NCI-H146 treated with DMSO at 0.1 percent for 48 hours (cell line): Measurements from ENCODE around the gene DPF3.
"Not testable (repeated sequence)": the region's sequence is repeated elsewhere in the genome, so short reads cannot be mapped to it uniquely, and the experiment has no call there.

Experiments used
- DNase-seq: peaks from one replicate; lab custom pipeline; 2025; ENCODE audit not compliant: unreplicated experiment; lab: John Stamatoyannopoulos, UW

DPF3 gene

DNA sequence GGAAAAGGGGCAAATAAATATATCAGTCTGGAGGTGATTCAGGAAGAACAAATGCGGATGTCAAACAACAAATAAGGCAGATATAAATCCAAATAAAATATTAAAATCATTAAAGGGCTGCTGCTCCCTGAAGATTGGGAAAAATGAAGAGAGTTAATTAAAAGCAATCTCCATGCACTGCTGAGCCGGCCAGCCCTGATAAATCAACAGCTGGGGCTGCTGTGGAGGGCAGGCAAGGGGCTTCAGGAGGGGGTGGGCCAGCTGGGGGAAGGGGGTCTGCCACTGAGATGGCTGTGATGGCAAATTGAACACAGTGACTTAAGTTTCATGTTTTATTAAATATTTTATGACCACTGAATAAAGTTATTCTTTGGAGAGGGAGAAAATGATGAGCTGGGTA, 12.4 kb downstream of the DPF3 start:
- no peak for DNase-seq

GRCh38 chr14:72880820-72881219, 13.1 kb downstream of the DPF3 start:
- no peak for DNase-seq

DNA sequence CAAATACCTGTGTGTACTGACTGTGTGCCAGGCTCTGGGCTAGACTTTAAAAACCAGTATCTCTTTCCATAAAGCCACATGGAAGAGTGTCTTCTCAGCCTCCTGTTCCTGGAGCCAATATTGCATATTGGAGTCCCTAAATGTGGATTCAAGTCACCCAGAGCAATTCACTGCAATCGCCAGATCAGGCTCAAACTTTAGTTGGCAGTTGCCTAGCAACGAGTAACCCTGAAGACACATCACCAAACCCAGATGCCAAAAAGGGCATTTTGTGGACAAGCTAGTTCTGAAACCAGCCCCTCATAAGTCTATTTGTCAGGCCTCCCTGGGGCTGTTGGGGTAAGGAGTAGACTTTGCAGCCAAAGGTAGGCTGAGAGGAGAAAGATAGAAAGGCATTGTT, 13.7 kb downstream of the DPF3 start:
- no peak for DNase-seq

DNA sequence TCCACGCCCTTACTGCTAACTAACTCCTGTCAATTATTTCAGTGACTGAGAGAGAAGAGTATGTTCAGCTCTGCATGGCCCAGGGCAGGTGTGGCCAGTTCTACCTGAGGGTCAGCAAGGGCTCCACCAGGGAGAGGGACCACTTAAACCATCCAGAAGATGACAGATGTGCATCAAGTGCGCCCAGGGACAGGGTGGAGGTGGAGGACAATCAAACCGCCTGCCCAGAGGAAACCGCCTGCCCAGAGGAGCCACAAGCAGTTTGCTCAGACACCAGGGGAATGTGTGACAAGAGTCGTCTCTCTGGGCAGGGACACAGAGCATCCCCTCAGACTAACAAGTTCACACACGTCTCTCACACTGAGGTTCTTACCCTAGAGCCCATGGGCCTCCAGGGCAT, 14.5 kb downstream of the DPF3 start:
- DNase-seq, result no peak

DNA sequence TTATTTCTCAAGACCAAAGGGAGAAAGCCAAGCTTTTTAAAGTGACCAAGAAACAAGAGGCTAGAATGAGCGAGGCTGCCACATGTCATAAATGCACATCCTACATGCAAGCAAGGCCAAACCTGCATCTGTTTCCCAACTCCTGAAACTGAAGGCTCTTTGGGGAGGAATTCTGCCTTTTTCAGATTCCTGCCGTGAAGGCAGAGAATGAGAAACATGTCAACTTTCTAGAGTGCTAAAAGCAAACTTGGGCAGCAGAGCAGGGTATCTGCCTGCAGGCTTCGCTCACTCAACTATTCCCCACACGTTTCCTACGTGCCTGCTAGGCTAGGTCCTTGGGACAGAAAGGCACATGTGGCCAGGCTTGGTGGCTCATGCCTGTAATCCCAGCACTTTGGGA, 15.2 kb downstream of the DPF3 start:
- no peak for DNase-seq

DNA sequence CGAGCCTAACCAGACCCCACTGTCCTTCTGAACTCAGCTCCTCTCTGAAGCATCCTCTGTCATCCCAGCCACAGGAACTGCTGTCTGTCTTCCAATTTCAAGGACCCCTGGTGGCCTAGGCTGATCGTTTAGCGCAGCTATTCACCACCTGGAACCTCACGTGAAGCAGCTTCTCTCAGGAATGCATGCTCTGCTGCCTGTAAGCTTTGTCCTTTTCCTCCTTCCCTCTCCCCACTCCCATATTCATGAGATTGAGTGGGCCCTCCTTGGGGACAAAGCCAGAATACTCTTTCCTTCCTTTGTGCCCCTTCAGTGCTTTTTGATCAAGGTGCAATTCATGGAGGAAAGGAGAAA, 17.2 kb downstream of the DPF3 start:
- no peak for DNase-seq

DNA sequence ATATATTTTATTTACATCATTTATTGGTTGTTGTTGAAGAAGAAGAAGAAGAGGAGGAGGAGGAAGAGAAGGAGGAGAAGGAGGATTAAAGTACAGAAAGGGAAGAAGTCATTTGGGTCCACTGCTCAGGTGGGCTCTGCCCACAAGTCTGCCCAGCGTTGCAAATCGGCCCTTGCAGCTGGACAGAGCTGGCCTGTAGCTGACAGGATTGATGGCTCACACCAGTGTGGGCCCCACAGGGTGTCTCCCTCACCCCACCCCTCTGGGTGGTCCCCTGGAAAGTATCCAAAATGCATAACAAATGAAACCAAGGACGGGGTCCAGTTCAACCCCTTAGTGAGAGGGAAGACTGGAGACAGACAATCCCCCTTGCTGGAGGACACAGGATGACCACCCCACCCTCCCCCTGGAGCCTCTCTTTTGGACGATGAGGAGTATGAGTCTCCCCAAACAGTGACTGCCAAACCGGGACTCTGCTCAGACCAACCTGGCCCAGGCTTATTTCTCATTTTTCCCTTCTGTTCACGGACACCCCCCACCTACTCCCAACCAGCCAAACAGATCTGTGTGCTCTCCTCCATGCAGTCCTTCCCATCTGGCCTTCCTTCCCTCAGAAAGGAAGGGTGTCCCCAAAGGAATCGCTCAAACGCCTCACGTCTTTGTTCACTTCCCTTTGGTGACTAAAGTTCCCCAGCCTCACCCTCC, 17.7 kb downstream of the DPF3 start:
- DNase-seq, result no peak

DNA sequence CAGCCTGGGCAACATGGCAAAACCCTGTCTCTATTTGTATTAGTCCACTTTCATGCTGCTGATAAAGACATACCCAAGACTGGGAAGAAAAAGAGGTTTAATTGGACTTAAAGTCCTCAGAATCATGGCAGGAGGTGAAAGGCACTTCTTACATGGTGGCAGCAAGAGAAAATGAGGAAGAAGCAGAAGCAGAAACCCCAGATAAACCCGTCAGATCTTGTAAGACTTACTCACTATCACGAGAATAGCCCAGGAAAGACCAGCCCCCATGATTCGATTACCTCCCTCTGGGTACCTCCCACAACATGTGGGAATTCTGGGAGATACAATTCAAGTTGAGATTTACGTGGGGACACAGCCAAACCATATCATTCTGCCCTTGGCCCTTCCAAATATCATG, 23.0 kb downstream of the DPF3 start:
- DNase-seq, result not testable (repeated sequence)

- DNase-seq, result no peak
Measured at GRCh38 chr14:72869407-72870329, 24.2 kb downstream of the DPF3 start.

DNA sequence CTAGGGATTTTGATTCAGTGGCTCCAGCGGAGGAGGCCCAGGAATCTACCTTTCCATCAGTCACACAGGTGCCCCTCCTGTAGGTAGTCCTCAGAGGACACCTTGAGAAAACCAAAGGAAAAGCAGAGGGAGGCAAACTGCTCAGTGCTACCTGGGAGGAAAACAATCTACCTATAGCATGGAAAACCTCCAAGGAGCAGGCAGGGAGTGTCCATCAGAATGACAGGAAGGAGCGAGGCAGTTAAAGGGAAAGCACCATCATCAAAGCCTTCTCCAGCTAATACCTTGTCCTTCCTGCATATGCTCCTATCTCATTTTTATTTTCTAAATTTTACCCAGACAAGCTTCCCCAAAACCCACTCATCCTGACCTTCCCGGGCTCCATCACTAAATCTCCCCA, 25.4 kb downstream of the DPF3 start:
- DNase-seq, result no peak

GRCh38 chr14:72864712-72865365, 29.1 kb downstream of the DPF3 start:
- no peak for DNase-seq

DNA sequence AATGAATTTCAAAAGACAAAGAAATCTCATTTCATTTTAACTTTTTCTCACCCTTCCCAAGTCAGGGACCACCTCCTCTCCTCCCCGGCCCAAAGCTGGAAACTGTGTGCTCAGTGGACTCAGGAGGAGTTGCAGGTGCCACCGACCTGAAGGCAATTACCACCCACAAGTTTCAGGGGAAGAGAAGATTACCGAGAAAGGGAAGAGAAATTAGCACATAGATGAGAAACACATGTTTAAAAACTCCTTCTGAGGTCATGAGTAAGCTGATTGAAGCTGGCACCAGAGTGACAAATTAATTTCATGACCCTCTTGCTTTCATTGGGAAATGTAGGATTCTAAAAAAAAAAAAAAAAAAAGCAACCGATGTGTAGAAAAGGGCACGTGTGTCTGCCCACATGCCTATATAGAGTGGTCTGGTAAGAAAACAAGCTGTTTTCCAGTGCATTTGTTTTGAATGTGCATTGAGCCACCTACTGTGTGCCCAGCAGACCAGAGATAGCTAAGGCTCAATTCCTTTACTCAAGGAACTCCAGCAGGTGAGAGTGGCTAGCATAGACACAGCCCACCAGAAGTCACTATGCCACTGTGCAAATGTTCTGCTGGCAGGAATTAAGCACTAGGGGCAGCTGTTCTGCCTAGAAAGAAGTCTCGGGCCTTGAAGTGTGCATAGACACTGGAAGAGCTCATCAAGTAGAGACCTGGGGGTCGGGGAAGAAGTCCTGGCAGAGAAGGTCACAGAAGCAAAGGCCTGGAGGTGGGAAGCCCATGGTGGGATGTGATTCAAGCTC, 30.5 kb downstream of the DPF3 start:
- no peak for DNase-seq

DNA sequence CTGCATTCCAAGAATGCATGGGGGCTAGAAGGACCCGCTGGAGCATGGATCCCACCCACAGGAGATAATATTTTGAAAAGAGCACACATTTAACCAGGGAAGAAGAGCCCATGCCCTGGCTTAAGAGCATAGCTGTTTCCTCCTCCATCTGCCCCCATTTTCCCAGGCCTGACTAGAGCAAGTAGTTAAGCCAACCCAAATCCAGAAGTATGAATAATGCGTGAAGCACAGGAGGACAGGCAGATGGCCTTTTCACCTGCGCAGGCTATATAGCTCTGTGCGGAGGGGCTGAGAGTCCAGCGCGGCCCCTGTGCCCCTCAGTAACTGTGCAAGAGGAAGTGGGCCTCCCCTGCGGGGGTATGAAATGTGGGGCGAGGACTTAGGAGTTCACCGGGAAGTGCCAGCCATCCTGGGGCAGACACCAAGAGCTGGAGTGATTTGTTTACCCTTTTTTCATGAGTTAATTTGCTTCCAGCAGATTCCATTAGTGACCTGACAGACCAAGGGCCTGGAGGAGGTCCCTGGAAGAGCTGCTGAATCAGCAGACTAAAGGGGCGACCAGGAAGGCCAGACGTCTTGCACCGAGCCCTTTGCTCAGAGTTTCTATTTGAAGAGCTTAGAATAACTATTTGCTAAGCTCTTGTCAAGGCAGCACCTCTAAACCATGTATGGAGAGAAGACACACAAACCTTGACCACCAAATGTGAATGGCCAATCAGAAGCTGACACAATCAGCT, 37.2 kb downstream of the DPF3 start:
- DNase-seq, result no peak

- DNase-seq, result no peak
Measured at GRCh38 chr14:72855913-72856312, 38.0 kb downstream of the DPF3 start.

DNA sequence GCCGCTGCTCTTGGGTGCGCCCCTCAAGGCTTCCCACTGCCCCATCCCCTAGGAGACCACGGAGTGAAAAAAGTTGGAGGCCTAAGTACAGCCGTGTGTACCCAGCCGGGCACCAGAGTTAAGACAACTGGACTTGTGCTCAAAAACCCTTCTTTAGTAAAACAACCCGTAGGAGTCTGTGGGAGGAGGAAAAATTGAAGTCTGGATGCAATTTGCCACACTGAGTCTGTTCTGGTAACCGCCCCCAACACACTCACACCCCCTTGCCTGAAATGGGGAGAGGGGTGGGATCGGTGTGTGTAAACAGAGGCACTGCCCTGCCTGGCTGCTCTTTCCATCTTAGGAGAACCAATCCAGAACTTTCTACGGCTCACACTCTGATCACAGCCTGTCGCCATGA, 41.7 kb downstream of the DPF3 start:
- DNase-seq, result no peak

- no peak for DNase-seq
Measured at GRCh38 chr14:72851635-72852034, 42.3 kb downstream of the DPF3 start.

- no peak for DNase-seq
Measured at GRCh38 chr14:72850360-72850759, 43.5 kb downstream of the DPF3 start.

GRCh38 chr14:72849222-72849621, 44.7 kb downstream of the DPF3 start:
- no peak for DNase-seq

DNA sequence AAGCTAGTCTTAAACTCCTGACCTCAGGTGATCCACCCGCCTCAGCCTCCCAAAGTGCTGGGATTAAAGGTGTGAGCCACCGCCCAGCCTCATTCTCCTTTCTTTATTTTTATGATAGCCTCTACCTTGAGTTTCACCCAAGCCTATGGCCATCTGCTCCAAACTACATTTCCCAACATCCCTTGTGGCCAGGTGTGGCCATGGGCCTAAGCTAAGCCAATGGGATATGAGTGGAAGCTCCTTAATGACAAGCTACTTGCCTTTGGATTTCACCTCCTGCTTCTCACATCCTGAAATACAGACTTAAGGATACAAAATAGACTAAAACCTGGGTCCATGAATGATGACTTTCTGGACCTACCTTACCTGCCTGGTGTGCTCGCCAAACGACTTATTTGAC, 46.2 kb downstream of the DPF3 start:
- DNase-seq, result no peak

DNA sequence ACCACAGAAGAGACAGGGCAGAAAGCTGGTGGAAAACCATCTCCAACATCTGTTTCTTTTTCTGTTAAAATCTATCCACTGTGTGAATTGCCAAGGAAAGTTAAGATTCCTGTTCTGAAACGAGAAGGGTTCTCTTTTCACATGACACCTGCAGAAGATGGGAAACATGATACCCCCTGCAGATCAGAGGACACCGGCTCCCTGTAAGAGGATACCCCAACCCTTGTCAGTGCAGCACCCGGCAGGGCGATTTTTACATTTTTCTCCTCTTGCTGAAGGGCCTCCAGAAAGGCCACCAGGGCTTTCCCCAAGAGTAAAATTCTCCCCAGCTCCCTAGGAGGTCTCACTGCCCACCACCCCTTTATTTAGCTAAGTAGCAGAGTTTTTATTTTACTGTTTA, 48.2 kb downstream of the DPF3 start:
- no peak for DNase-seq

DNA sequence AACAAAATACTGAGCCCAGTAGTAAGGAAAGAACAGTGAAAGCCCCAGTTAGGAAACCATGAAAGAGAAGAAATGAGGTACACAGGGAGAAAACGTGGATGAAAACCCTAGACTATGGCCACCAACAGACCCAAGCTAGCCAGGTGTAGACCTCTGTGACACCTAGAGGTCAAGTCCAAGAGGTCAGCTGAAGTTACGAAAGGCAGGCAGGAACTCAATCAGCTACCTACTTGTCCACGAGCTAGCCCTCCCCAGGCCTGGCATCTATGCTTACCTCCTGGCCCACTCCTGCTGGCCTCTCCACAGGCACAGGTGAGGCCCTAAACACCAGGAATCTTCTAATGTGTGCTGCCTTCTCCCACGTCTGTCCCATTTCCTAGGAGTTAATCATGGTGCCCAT, 48.7 kb downstream of the DPF3 start:
- DNase-seq, result no peak
